GM23338 (cell line): ENCODE results near the gene QRFP. TPM values are rescaled to one million over a fixed set of nuclear protein-coding genes. Genes with fewer than 3 reads are reported as not detected.

Source experiments
- ATAC-seq: fragments of 200-7000 bp; cut with Tn5 transposase; 3 replicates; pipeline ENCODE4 v1.9.1; 2020
- DNase-seq: peaks from one replicate; pipeline ENCODE4 v3.0.0-alpha.2; 2015; ENCODE audit warnings: low spot score
- H2AFZ ChIP-seq: fragments of 200-600 bp; sonication (generic); 2 replicates; pipeline ENCODE4 v1.8.0; 2016; ENCODE audit warnings: antibody characterized with exemption, mild to moderate bottlenecking, moderate library complexity
- H3F3A ChIP-seq: fragments of 200-600 bp; sonication (generic); replicated peaks from 2 replicates; pipeline ENCODE4 v1.8.0; 2017; ENCODE audit warnings: antibody characterized with exemption, mixed run types, low read depth
- H3K27ac ChIP-seq: fragments of 200-600 bp; sonication (generic); 2 replicates; pipeline ENCODE4 v1.6.1; 2016; ENCODE audit warnings: low read depth
- H3K27me3 ChIP-seq: fragments of 200-600 bp; sonication (generic); 2 replicates; pipeline ENCODE4 v1.8.0; 2016; ENCODE audit warnings: mild to moderate bottlenecking, mixed run types, moderate library complexity; ENCODE audit not compliant: insufficient read depth
- H3K36me3 ChIP-seq: fragments of 200-600 bp; sonication (generic); 2 replicates; pipeline ENCODE4 v1.8.0; 2016; ENCODE audit warnings: mild to moderate bottlenecking; ENCODE audit not compliant: insufficient read depth
- H3K4me1 ChIP-seq: fragments of 200-600 bp; sonication (generic); 2 replicates; pipeline ENCODE4 v1.8.0; 2016; ENCODE audit warnings: mild to moderate bottlenecking, moderate library complexity; ENCODE audit not compliant: insufficient read depth
- H3K4me2 ChIP-seq: fragments of 200-600 bp; sonication (generic); 2 replicates; pipeline ENCODE4 v1.7.1; 2017; ENCODE audit warnings: mixed run types
- H3K4me3 ChIP-seq: fragments of 200-600 bp; sonication (generic); 2 replicates; pipeline ENCODE4 v1.6.1; 2016; ENCODE audit warnings: mixed run types
- H3K79me2 ChIP-seq: fragments of 200-600 bp; sonication (generic); replicated peaks from 2 replicates; pipeline ENCODE4 v1.8.0; 2017; ENCODE audit warnings: mild to moderate bottlenecking; ENCODE audit not compliant: insufficient read depth
- H3K9me2 ChIP-seq: fragments of 200-600 bp; sonication (generic); 2 replicates; pipeline ENCODE4 v1.8.0; 2017; ENCODE audit not compliant: insufficient read depth
- H4K20me1 ChIP-seq: fragments of 200-600 bp; sonication (generic); replicated peaks from 2 replicates; pipeline ENCODE4 v1.8.0; 2017; ENCODE audit warnings: mild to moderate bottlenecking; ENCODE audit not compliant: insufficient read depth
- H3K27ac Mint-ChIP-seq: 2 replicates; pipeline ENCODE4 v1.8.0; 2020; ENCODE audit warnings: inconsistent platforms, mild to moderate bottlenecking, moderate library complexity, mixed read lengths
- H3K27me3 Mint-ChIP-seq: 3 replicates; pipeline ENCODE4 v1.8.0; 2022; ENCODE audit warnings: low read depth, mild to moderate bottlenecking, moderate library complexity, mixed read lengths, inconsistent platforms; ENCODE audit not compliant: insufficient read depth, poor library complexity
- H3K36me3 Mint-ChIP-seq: 3 replicates; pipeline ENCODE4 v1.8.0; 2021; ENCODE audit warnings: low read depth, mild to moderate bottlenecking, inconsistent platforms, moderate library complexity, mixed read lengths
- H3K4me1 Mint-ChIP-seq: 3 replicates; pipeline ENCODE4 v1.8.0; 2020; ENCODE audit warnings: mild to moderate bottlenecking, inconsistent platforms, mixed read lengths
- H3K4me3 Mint-ChIP-seq: 3 replicates; pipeline ENCODE4 v1.8.0; 2021; ENCODE audit warnings: moderate library complexity, mild to moderate bottlenecking, inconsistent platforms, mixed read lengths
- H3K9me3 Mint-ChIP-seq: 3 replicates; pipeline ENCODE4 v1.8.0; 2020; ENCODE audit warnings: moderate library complexity, mild to moderate bottlenecking, inconsistent platforms, mixed read lengths
- CREB1 ChIP-seq: fragments of 250-450 bp; sonication (Bioruptor Pico); IDR thresholded peaks from 2 replicates; pipeline ENCODE4 v1.5.0; 2020; ENCODE audit warnings: low read depth, mild to moderate bottlenecking, moderate library complexity
- CTCF ChIP-seq, 2 experiments: fragments of 200-600 bp in 1 of 2; sonication (generic) in 1 of 2; conservative IDR thresholded peaks; 2 replicates each; pipeline versions ENCODE4 v1.5.1 to v1.6.1; 2016 to 2017; ENCODE audit warnings: antibody characterized with exemption in 2 of 2, low read depth in 2 of 2, mild to moderate bottlenecking in 2 of 2, moderate library complexity in 1 of 2
- ETS1 ChIP-seq: IDR thresholded peaks from 2 replicates; pipeline ENCODE4 v1.6.1; 2016; ENCODE audit warnings: antibody characterized with exemption
- EZH2 ChIP-seq: fragments of 200-600 bp; sonication (generic); IDR thresholded peaks from one replicate; pipeline ENCODE4 v1.8.0; 2017; ENCODE audit warnings: antibody characterized with exemption, mild to moderate bottlenecking, low read depth; ENCODE audit not compliant: unreplicated experiment
- EZH2phosphoT487 ChIP-seq: fragments of 200-600 bp; sonication (generic); IDR thresholded peaks from one replicate; pipeline ENCODE4 v1.8.1; 2018; ENCODE audit warnings: antibody characterized with exemption; ENCODE audit not compliant: unreplicated experiment
- JUNB ChIP-seq: IDR thresholded peaks from one replicate; pipeline ENCODE4 v1.6.1; 2016; ENCODE audit warnings: antibody characterized with exemption; ENCODE audit not compliant: unreplicated experiment
- POLR2AphosphoS5 ChIP-seq: IDR thresholded peaks from 2 replicates; pipeline ENCODE4 v1.6.1; 2016; ENCODE audit warnings: antibody characterized with exemption, low read depth
- REST ChIP-seq: IDR thresholded peaks from one replicate; pipeline ENCODE4 v1.6.1; 2018; ENCODE audit warnings: antibody characterized with exemption; ENCODE audit not compliant: unreplicated experiment
- STAT1 ChIP-seq: IDR thresholded peaks from one replicate; pipeline ENCODE4 v1.6.1; 2016; ENCODE audit warnings: antibody characterized with exemption; ENCODE audit not compliant: unreplicated experiment
- ZNF114 ChIP-seq: fragments of 250-450 bp; sonication (Bioruptor Pico); IDR thresholded peaks from 2 replicates; pipeline ENCODE4 v1.5.0; 2020; ENCODE audit warnings: mild to moderate bottlenecking, moderate library complexity
- ZNF331 ChIP-seq: fragments of 250-450 bp; sonication (Bioruptor Pico); IDR thresholded peaks from 2 replicates; pipeline ENCODE4 v1.5.0; 2020; ENCODE audit warnings: low read depth, mild to moderate bottlenecking, moderate library complexity
- ZNF462 ChIP-seq: fragments of 250-450 bp; sonication (Bioruptor Pico); IDR thresholded peaks from 2 replicates; pipeline ENCODE4 v1.5.0; 2020; ENCODE audit warnings: mild to moderate bottlenecking, moderate library complexity
- polyA plus RNA-seq: library from polyadenylated mRNA; unstranded; fragments of >200 nt; fragmentation: Nextera tagmentation; extraction: Ambion mirVana; gene quantifications from 2 replicates; pipeline ENCODE4 v1.2.1, GENCODE V29; 2016
- total RNA-seq: library from RNA; depleted of rRNA; stranded (reverse); fragments of >200 nt; shearing (Covaris generic); gene quantifications from 2 replicates; pipeline ENCODE4 v1.2.3, GENCODE V29; 2014

QRFP gene
- total and polyA plus RNA-seq, 2 experiments from 2014 or later, result not detected

- no peak for TF ChIP-seq ZNF462 (CRISPR knock-in tag)
- no peak for TF ChIP-seq STAT1
- TF ChIP-seq ZNF114, result no peak
- TF ChIP-seq EZH2, result no peak
- no peak for TF ChIP-seq CREB1 (CRISPR knock-in tag)
Observed at GRCh38 chr9:130852801-130853200, 43.8 kb downstream of the QRFP start (continued).

GRCh38 chr9:130849356-130849755 is 47.3 kb downstream of the QRFP start:
- Mint-ChIP-seq H3K4me3 (no peak overlapping the region), H3K36me3 (peaks cover 10% of the 10 kb centered on the region), H3K27ac (no peak overlapping the region), H3K4me1 (peaks cover 39% of the 10 kb centered on the region), H3K27me3 (no peaks in the 10 kb centered on the region), H3K9me3 (no peaks in the 10 kb centered on the region)
- no peak for ATAC-seq
- Histone ChIP-seq H3K4me3 (no peak overlapping the region), H3K27ac (0 out of 2 replicates have a peak overlapping the region, but pooled peaks have one; percentile 96), H3K79me2 (peaks cover 91% of the 10 kb centered on the region), H2AFZ (no peak overlapping the region), H3K4me1 (peaks cover 58% of the 10 kb centered on the region), H3K27me3 (no peaks in the 10 kb centered on the region), H3K4me2 (no peak overlapping the region), H4K20me1 (peaks cover 29% of the 10 kb centered on the region), H3K36me3 (no peaks in the 10 kb centered on the region), H3K9me2 (no peaks in the 10 kb centered on the region), H3F3A (peaks cover 9% of the 10 kb centered on the region; the same call in 1 of the 2 replicates)
- no peak for DNase-seq
- no peak for TF ChIP-seq ETS1
- TF ChIP-seq REST, result no peak
- TF ChIP-seq JUNB, result no peak
- TF ChIP-seq EZH2phosphoT487, result no peak
- no peak for TF ChIP-seq EZH2
- TF ChIP-seq ZNF114, result no peak
- no peak for TF ChIP-seq ZNF331 (CRISPR knock-in tag)
- TF ChIP-seq CTCF (conservative IDR thresholded peaks at IDR 0.05; ENCODE audit: low read depth in 2 of 2), result no peak
- no peak for TF ChIP-seq STAT1
- no peak for TF ChIP-seq CREB1 (CRISPR knock-in tag)
- TF ChIP-seq POLR2AphosphoS5, result no peak
